NCI-H1417 treated with DMSO at 0.1 percent for 48 hours (cell line): Measurements from ENCODE around the gene AQP4.

ENCODE experiments used
- DNase-seq: peaks from one replicate; lab custom pipeline; 2025; lab: John Stamatoyannopoulos, UW

Gene AQP4

GRCh38 chr18:26839609-26840008 is 25.9 kb downstream of the AQP4 start:
- DNase-seq = no peak

GRCh38 chr18:26832302-26832701 is 33.2 kb downstream of the AQP4 start:
- no peak for DNase-seq

GRCh38 chr18:26827581-26827980 is 37.9 kb downstream of the AQP4 start:
- DNase-seq = no peak

DNA sequence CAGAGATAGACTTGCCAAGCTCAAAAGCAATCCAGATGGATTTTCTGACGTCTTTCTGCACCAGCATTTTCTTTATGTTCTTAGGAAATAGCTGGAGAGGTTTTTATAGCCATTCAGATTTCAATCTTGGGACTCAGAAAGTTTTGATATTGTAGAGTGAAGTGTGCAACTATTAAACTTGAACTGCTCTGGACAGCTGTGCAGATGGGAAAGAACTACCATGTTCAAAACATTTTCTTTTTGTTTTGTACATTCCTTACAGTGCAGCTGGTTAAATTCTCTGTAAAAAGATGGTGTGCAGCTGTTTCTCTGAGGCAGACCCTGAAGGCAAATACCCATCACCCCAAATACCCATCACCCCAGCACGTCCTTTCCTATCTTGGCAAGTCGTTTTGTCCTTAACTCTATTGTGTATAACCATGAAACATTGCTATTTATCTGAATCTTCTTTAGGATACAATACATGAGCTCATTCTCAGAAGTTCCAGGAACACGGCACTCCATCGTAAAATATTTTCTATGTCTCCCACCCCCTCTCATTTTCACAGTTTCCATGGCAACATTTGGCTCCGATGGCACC is 38.8 kb downstream of the AQP4 start:
- DNase-seq = no peak

DNA sequence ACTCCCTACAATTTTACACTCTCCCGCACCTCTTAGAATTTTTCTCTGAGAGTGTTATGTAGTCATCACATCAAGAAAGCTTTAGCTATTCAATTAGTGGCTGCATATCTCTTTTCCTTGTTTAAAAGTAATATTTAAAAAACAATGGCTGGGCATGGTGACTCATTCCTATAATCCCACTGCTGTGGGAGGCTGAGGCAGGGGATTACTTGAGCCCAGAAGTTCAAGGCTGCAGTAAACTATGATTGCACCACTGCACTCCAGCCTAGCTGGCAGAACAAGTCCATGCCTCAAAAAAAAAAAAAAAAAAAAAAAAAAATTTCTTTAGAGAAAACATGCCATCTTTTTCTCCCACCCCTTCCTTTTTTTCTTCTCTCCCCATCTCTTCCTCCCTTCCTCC is 44.3 kb downstream of the AQP4 start:
- no peak for DNase-seq

GRCh38 chr18:26819046-26819445 is 46.5 kb downstream of the AQP4 start:
- no peak for DNase-seq

- no peak for DNase-seq
Observed at GRCh38 chr18:26818461-26818860, 47.0 kb downstream of the AQP4 start.

- DNase-seq = peak; percentile 42
Observed at GRCh38 chr18:26813043-26813442, 52.5 kb downstream of the AQP4 start.

DNA sequence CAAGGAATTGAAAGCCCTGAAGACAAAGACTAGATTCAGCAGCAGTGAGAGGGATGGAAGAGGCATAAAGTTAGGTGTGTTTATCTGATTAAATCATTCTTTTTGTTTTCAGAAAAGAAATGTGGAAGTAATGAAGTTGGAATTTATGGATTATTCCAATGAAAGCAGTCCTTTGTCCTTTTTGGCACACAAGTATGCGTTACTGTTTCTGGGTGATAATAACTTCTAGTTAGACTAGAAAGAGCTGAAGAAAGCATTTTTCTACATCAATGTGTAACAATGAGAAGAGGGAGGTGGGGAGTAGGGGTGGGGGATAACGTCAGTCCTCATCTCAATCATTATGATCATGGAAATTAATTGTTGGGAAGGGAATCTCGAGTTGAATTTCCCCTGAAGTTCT is 53.0 kb downstream of the AQP4 start:
- DNase-seq = no peak

DNA sequence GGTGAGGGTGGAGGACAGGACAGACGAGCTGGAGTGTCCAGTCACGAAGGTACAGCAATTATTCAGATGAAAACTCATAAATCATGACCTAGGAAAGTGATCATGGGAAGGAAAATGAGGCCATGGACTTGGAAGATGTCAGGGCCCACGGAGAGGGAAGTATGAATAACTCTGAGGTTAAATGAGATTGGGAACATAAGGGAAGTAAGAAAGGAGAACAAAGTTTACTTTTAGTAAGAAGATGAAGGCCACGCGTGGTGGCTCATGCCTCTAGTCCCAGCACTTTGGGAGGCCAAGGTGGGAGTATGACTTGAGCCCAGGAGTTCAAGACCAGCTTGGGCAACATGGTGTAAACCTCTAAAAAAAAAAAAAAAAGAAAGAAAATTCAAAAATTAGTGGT is 56.2 kb downstream of the AQP4 start:
- DNase-seq = no peak

DNA sequence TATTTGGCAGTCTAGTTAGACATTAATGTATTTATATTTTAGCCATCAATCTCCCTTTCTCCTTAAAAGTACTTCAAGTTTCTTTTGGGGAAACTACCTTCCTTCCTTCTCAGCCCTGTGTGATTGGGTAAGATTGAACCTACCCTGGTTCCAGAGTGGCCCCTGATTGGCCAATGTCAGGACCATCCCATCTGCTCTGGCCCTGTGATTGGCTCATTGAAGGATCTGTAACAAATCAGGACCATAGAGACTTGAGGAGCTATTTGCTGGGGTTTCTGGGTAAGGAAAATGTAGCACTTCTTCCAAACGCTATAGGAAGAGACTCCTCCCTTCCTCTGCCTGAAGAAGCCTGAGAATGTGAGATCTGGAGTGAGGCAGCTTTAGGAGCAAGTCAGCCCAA is 59.3 kb downstream of the AQP4 start:
- no peak for DNase-seq

DNA sequence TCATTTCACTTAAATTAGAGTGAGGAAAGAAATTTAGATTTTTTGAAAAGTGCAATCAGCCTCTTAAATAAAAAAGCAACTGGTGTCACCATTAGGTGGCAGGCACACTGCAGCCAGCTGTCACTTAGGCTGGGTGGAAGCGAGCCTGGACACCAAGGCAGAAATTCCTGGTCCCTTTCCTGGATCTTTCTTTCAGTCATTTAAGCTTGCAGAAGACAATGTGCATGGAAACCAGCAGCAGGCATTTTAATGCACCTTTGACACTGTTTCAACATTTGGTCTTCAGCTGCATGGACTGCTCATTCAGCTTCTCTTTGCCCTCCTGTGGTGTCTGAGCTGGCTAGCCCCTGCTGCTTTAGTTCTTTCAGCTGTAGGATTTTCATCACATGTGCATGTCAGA is 61.0 kb downstream of the AQP4 start:
- no peak for DNase-seq

DNA sequence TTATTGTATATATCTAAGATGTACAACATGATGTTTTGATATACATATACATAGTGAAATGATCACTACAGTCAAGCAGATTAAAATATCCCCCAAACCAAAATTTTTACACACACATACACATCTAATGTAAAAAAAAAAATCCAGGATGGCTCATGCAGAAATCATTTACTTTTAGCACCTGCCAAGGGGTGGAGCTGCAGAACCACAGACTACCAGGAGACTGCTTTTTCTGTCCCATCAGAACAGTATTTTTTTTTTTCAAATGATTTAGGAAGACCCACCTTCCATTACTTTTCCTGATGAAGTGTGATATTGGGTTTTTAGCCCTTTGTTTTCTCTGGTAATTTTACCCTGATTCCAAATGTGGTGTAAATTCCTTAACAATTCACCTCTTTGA is 61.9 kb downstream of the AQP4 start:
- no peak for DNase-seq

- DNase-seq = no peak
Observed at GRCh38 chr18:26802330-26803200, 62.9 kb downstream of the AQP4 start.
